ENCODE data around the gene FAM78A. TPM values are rescaled to one million over a fixed set of nuclear protein-coding genes. Genes with fewer than 3 reads are reported as not detected.

Gene FAM78A
- polyA plus RNA-seq, 1 experiment, result 0.40 TPM

GRCh38 chr9:131227112-131227958 is 49.0 kb downstream of the FAM78A start:
- no peak for TF ChIP-seq CTCF (IDR thresholded peaks at IDR 0.05; ENCODE audit: low read depth, low read length)
- no peak overlapping the region for H3K27ac ChIP-seq (ENCODE audit: low read depth, low read length)
- no peak for DNase-seq (ENCODE audit: low read depth, low spot score)
- ChIA-PET POLR2A (no interaction called here), CTCF (no interaction called here)
- H3K9me3 ChIP-seq (ENCODE audit: control insufficient read depth, insufficient read depth, low read length), result no peaks in the 10 kb centered on the region
- H3K27me3 ChIP-seq (ENCODE audit: control insufficient read depth, insufficient read depth, low read length), result no peaks in the 10 kb centered on the region
- H3K4me3 ChIP-seq (ENCODE audit: low read depth, low read length), result no peak overlapping the region

GRCh38 chr9:131226226-131226625 is 50.1 kb downstream of the FAM78A start:
- no peaks in the 10 kb centered on the region for H3K27me3 ChIP-seq (ENCODE audit: control insufficient read depth, insufficient read depth, low read length)
- DNase-seq (ENCODE audit: low read depth, low spot score), result no peak
- H3K27ac ChIP-seq (ENCODE audit: low read depth, low read length), result no peak overlapping the region
- POLR2A ChIA-PET, result no interaction called here
- no peak for TF ChIP-seq CTCF (IDR thresholded peaks at IDR 0.05; ENCODE audit: low read depth, low read length)
- no peaks in the 10 kb centered on the region for H3K9me3 ChIP-seq (ENCODE audit: control insufficient read depth, insufficient read depth, low read length)
- CTCF ChIA-PET, result no interaction called here
- no peak overlapping the region for H3K4me3 ChIP-seq (ENCODE audit: low read depth, low read length)

GRCh38 chr9:131222460-131222859 is 53.9 kb downstream of the FAM78A start:
- POLR2A ChIA-PET, result interaction anchor here (0.6 kb wide), 1 partner anchor 353 kb away, joined by 3 read pairs; no protein-coding TSS in a partner anchor
- CTCF ChIA-PET, result no interaction called here
- no peak for TF ChIP-seq CTCF (IDR thresholded peaks at IDR 0.05; ENCODE audit: low read depth, low read length)
- no peak for DNase-seq (ENCODE audit: low read depth, low spot score)
- Histone ChIP-seq H3K27me3 (ENCODE audit: control insufficient read depth, insufficient read depth, low read length) (no peaks in the 10 kb centered on the region), H3K27ac (ENCODE audit: low read depth, low read length) (no peak overlapping the region), H3K9me3 (ENCODE audit: control insufficient read depth, insufficient read depth, low read length) (no peaks in the 10 kb centered on the region), H3K4me3 (ENCODE audit: low read depth, low read length) (no peak overlapping the region)

- TF ChIP-seq CTCF (IDR thresholded peaks at IDR 0.05; ENCODE audit: low read depth, low read length), result no peak
- no peak overlapping the region for H3K27ac ChIP-seq (ENCODE audit: low read depth, low read length)
- no peaks in the 10 kb centered on the region for H3K9me3 ChIP-seq (ENCODE audit: control insufficient read depth, insufficient read depth, low read length)
- no peaks in the 10 kb centered on the region for H3K27me3 ChIP-seq (ENCODE audit: control insufficient read depth, insufficient read depth, low read length)
- no peak overlapping the region for H3K4me3 ChIP-seq (ENCODE audit: low read depth, low read length)
- POLR2A ChIA-PET, result no interaction called here
- DNase-seq (ENCODE audit: low read depth, low spot score), result no peak
- CTCF ChIA-PET, result interaction anchor here (0.5 kb wide), 1 partner anchor 174 kb away, joined by 5 read pairs; no protein-coding TSS in a partner anchor
Measured at GRCh38 chr9:131220485-131220884, 55.8 kb downstream of the FAM78A start.

- Histone ChIP-seq H3K4me3 (ENCODE audit: low read depth, low read length) (no peak overlapping the region), H3K27me3 (ENCODE audit: control insufficient read depth, insufficient read depth, low read length) (no peaks in the 10 kb centered on the region), H3K9me3 (ENCODE audit: control insufficient read depth, insufficient read depth, low read length) (no peaks in the 10 kb centered on the region), H3K27ac (ENCODE audit: low read depth, low read length) (no peak overlapping the region)
- no peak for DNase-seq (ENCODE audit: low read depth, low spot score)
- no peak for TF ChIP-seq CTCF (IDR thresholded peaks at IDR 0.05; ENCODE audit: low read depth, low read length)
- POLR2A ChIA-PET, result no interaction called here
- CTCF ChIA-PET, result interaction anchor here (1.9 kb wide), 1 partner anchor 118 kb away, joined by 4 read pairs; no protein-coding TSS in a partner anchor
Measured at GRCh38 chr9:131218370-131218769, 57.9 kb downstream of the FAM78A start.

Measured in AG04450 (cell line).